Activated gamma-delta T cell treated with anti-CD3 and anti-CD28 coated beads, Interleukin-2, amount 50 U/mL, for 16 hours (primary cell): ENCODE measurements around the gene CASZ1.

Source experiments
- DNase-seq: peaks from one replicate; pipeline ENCODE4 v3.0.0-alpha.2; 2020; ENCODE audit warnings: low read depth

CASZ1 gene

GRCh38 chr1:10638559-10639005, 157.9 kb downstream of the CASZ1 start:
- DNase-seq = no peak

- DNase-seq = no peak
These were observed 158.4 kb downstream of the CASZ1 start for GRCh38 chr1:10637834-10638558.

GRCh38 chr1:10637400-10637799, 159.0 kb downstream of the CASZ1 start:
- DNase-seq = no peak

GRCh38 chr1:10635992-10636391, 160.5 kb downstream of the CASZ1 start:
- no peak for DNase-seq

- DNase-seq = no peak
These were observed 161.2 kb downstream of the CASZ1 start for GRCh38 chr1:10635085-10635896.

- DNase-seq = no peak
These were observed 161.9 kb downstream of the CASZ1 start for GRCh38 chr1:10634428-10635084.

GRCh38 chr1:10634075-10634427, 162.4 kb downstream of the CASZ1 start:
- DNase-seq = no peak

- DNase-seq = no peak
These were observed 163.0 kb downstream of the CASZ1 start for GRCh38 chr1:10633416-10633815.

- DNase-seq = no peak
These were observed 163.8 kb downstream of the CASZ1 start for GRCh38 chr1:10632691-10633090.

GRCh38 chr1:10631811-10632593, 164.4 kb downstream of the CASZ1 start:
- no peak for DNase-seq

- no peak for DNase-seq
These were observed 165.2 kb downstream of the CASZ1 start for GRCh38 chr1:10631121-10631810.

- DNase-seq = no peak
These were observed 165.8 kb downstream of the CASZ1 start for GRCh38 chr1:10630661-10631120.

GRCh38 chr1:10629816-10630571, 166.5 kb downstream of the CASZ1 start:
- DNase-seq = no peak

- no peak for DNase-seq
These were observed 167.2 kb downstream of the CASZ1 start for GRCh38 chr1:10629091-10629815.

- no peak for DNase-seq
These were observed 167.8 kb downstream of the CASZ1 start for GRCh38 chr1:10628685-10629084.

GRCh38 chr1:10626791-10627410, 169.5 kb downstream of the CASZ1 start:
- no peak for DNase-seq

GRCh38 chr1:10626131-10626731, 170.2 kb downstream of the CASZ1 start:
- no peak for DNase-seq

- no peak for DNase-seq
These were observed 170.9 kb downstream of the CASZ1 start for GRCh38 chr1:10625554-10625953.

GRCh38 chr1:10625076-10625475, 171.4 kb downstream of the CASZ1 start:
- DNase-seq = no peak
